Adrenal gland (tissue), 12 donors: Measurements from ENCODE around the gene STAT5B. TPM values are rescaled to one million over a fixed set of nuclear protein-coding genes. Genes with fewer than 3 reads are reported as not detected.

Experiments
- DNase-seq, 7 donors: peaks; one replicate each; pipeline ENCODE4 v3.0.0-alpha.2; 2019 to 2020
- H3K27ac ChIP-seq, 5 donors: fragments of 200-600 bp; sonication (generic) in 4 of 5; 1 replicate in 3 of 5; 2 replicates in 2 of 5; pipeline versions ENCODE4 v1.5.1 to v1.8.0; 2016 to 2020; ENCODE audit warnings: mild to moderate bottlenecking in 1 of 5
- H3K27me3 ChIP-seq: fragments of 200-600 bp; 2 replicates; pipeline ENCODE4 v1.8.0; 2021
- H3K36me3 ChIP-seq, 2 donors: fragments of 200-600 bp; replicated peaks in 1 of 2; 1 replicate in 1 of 2; 2 replicates in 1 of 2; pipeline versions ENCODE4 v1.5.1 to v1.8.0; 2018 to 2022
- H3K4me1 ChIP-seq, 2 donors: fragments of 200-600 bp; replicated peaks in 1 of 2; 1 replicate in 1 of 2; 2 replicates in 1 of 2; pipeline versions ENCODE4 v1.5.1 to v1.8.0; 2018 to 2021
- H3K4me3 ChIP-seq, 4 donors: fragments of 200-600 bp; sonication (generic) in 3 of 4; one replicate each; pipeline ENCODE4 v1.5.1; 2016 to 2018
- H3K9me3 ChIP-seq, 3 donors: fragments of 200-600 bp; sonication (generic) in 1 of 3; replicated peaks in 1 of 3; 1 replicate in 2 of 3; 2 replicates in 1 of 3; pipeline versions ENCODE4 v1.5.1 to v1.8.0; 2016 to 2021
- CTCF ChIP-seq, 6 experiments: fragments of 450-650 bp in 4 of 6; fragments of 200-600 bp in 2 of 6; sonication (generic) in 1 of 6; IDR thresholded peaks; 1 replicate in 5 of 6; 2 replicates in 1 of 6; pipeline versions ENCODE4 v1.5.1 to v1.8.0; 2016 to 2021; ENCODE audit warnings: antibody characterized with exemption in 6 of 6, mild to moderate bottlenecking in 2 of 6, moderate library complexity in 1 of 6
- POLR2A ChIP-seq, 2 donors: fragments of 450-650 bp; IDR thresholded peaks; one replicate each; pipeline ENCODE4 v1.6.1; 2017; ENCODE audit warnings: antibody characterized with exemption in 2 of 2, mild to moderate bottlenecking in 2 of 2, moderate library complexity in 1 of 2
- WGBS, 4 donors: extraction: QIAGEN DNeasy Blood & Tissue Kit in 2 of 4; methylation state at CpG; one replicate each; pipeline versions ENCODE4 v1.1.5 to v1.1.7; 2013 to 2017; 5-methylcytosine and 5-hydroxymethylcytosine counted together
- intact Hi-C, 2 donors: fragments of 100-400 bp; cut with DNase I; formaldehyde crosslinking; loops; one replicate each; pipeline versions ENCODE4 v1.14.1 to v1.15.0; 2022 to 2023
- polyA plus RNA-seq, 3 donors: library from polyadenylated mRNA; stranded (reverse); fragments of 200-250 nt in 2 of 3; fragments of 350-450 nt in 1 of 3; fragmentation: Illumina TruSeq in 1 of 3; extraction: RNeasy Lipid Tissue Mini Kit (QIAGEN cat#74804) in 1 of 3; gene quantifications; one replicate each; pipeline ENCODE4 v1.2.3, GENCODE V29; 2013 to 2014
- total RNA-seq, 9 donors: library from RNA; depleted of rRNA in 4 of 9; stranded (reverse); fragments of >200 nt in 4 of 9; fragments of 120-200 nt in 1 of 9; fragmentation: NEBNext Ultra II Directional in 1 of 9; extraction: Animal tissue kit (Norgen Biotek cat#: 25700) in 1 of 9; gene quantifications; one replicate each; pipeline versions ENCODE4 v1.1.0 to v1.2.4, GENCODE V29; 2013 to 2023
- donor health status: healthy with polysubstance abuse.
- donor health status: Bipolar disorder and iron deficiency.
- donor health status: DM: yes; HTN: yes; CAD: no.
- donor health status: DM: no; HTN: no; CAD: no.
- donor health status: DM: no; HTN: no; CAD: no.
- donor health status: DM: yes; HTN: yes; CAD: no.

STAT5B gene
- total and polyA plus RNA-seq, 12 donors, result 30.3 to 128 (median 101) TPM

- H3K4me1 ChIP-seq, result peaks cover 15 to 31% of the 10 kb centered on the region in 2 donors
- intact Hi-C loops, result loop anchor here (5.0 kb wide), 2 partner anchors 54 to 64 kb away; no protein-coding TSS in a partner anchor
- TF ChIP-seq POLR2A (IDR thresholded peaks at IDR 0.05) (no peak), CTCF (IDR thresholded peaks at IDR 0.05) (peak; percentile 38 to 80 (median 69))
- no peak within 1 kb of the TSS for H3K27ac ChIP-seq
- peak; percentile 81 to 96 (median 88) for DNase-seq
- peak within 1 kb of the TSS in 1 of 4 donors; percentile 58 for H3K4me3 ChIP-seq
- WGBS, 4 donors, result 4 to 8% (median 5%) methylated on average over 24 to 60 of the region's 60 CpGs
- H3K27me3 ChIP-seq, result no peaks in the 10 kb centered on the region
- no peaks in the 10 kb centered on the region for H3K9me3 ChIP-seq
- H3K36me3 ChIP-seq, result no peaks in the 10 kb centered on the region
Observed at GRCh38 chr17:42180922-42181850, 95.0 kb downstream of the STAT5B start, which contains the start of gene KCNH4. Gene KCNH4 (minus strand): TSS chr17:42181142. CDS start chr17:42180945, 197 bp downstream.

GRCh38 chr17:42180411-42180921, 95.7 kb downstream of the STAT5B start:
- H3K27me3 ChIP-seq, result no peaks in the 10 kb centered on the region
- peaks cover 15 to 31% of the 10 kb centered on the region in 2 donors for H3K4me1 ChIP-seq
- no peak for DNase-seq
- H3K27ac ChIP-seq, result no peak overlapping the region
- H3K36me3 ChIP-seq, result no peaks in the 10 kb centered on the region
- TF ChIP-seq POLR2A (IDR thresholded peaks at IDR 0.05), result no peak
- TF ChIP-seq CTCF (IDR thresholded peaks at IDR 0.05), result no peak
- WGBS, 4 donors, result 1 to 3% (median 2%) methylated on average over 26 to 33 of the region's 33 CpGs
- no peaks in the 10 kb centered on the region for H3K9me3 ChIP-seq
- intact Hi-C loops, result loop anchor here (5.0 kb wide), 2 partner anchors 53 to 63 kb away; no protein-coding TSS in a partner anchor
- H3K4me3 ChIP-seq, result peak overlapping the region in 1 of 4 donors; percentile 58

GRCh38 chr17:42179911-42180410, 96.2 kb downstream of the STAT5B start:
- intact Hi-C loops, result loop anchor here (5.0 kb wide), 2 partner anchors 53 to 63 kb away; no protein-coding TSS in a partner anchor
- TF ChIP-seq CTCF (IDR thresholded peaks at IDR 0.05) (no peak), POLR2A (IDR thresholded peaks at IDR 0.05) (no peak)
- peak; percentile 61 to 74 (median 69) for DNase-seq
- Histone ChIP-seq H3K27ac (no peak overlapping the region), H3K9me3 (no peaks in the 10 kb centered on the region), H3K27me3 (no peaks in the 10 kb centered on the region), H3K4me3 (no peak overlapping the region), H3K36me3 (no peaks in the 10 kb centered on the region), H3K4me1 (peaks cover 15 to 31% of the 10 kb centered on the region in 2 donors)
- WGBS, 4 donors, result 11 to 34% (median 16%) methylated on average over 6 to 20 of the region's 20 CpGs

- Histone ChIP-seq H3K4me3 (no peak overlapping the region), H3K9me3 (no peaks in the 10 kb centered on the region), H3K27me3 (no peaks in the 10 kb centered on the region), H3K27ac (no peak overlapping the region), H3K36me3 (no peaks in the 10 kb centered on the region), H3K4me1 (peaks cover 12 to 26% of the 10 kb centered on the region in 2 donors)
- 8 to 46% (median 20%) methylated on average over 1 of the region's 1 CpG for WGBS, 4 donors
- TF ChIP-seq CTCF (IDR thresholded peaks at IDR 0.05) (no peak), POLR2A (IDR thresholded peaks at IDR 0.05) (no peak)
- intact Hi-C loops, result no loop called here
- no peak for DNase-seq
Observed at GRCh38 chr17:42179335-42179734, 96.9 kb downstream of the STAT5B start.
